Mesothelial cell of epicardium (in vitro differentiated cells): ENCODE data around the gene OTOP3. TPM values are rescaled to one million over a fixed set of nuclear protein-coding genes. Genes with fewer than 3 reads are reported as not detected.
"Not testable (repeated sequence)": the region's sequence is repeated elsewhere in the genome, so short reads cannot be mapped to it uniquely, and the experiment has no call there.

Experiments used
- DNase-seq, 2 experiments: peaks; one replicate each; pipeline ENCODE4 v3.0.0; 2021; ENCODE audit warnings: low spot score in 2 of 2; ENCODE audit not compliant: unreplicated experiment in 2 of 2
- H3K27ac Mint-ChIP-seq: 2 replicates; pipeline ENCODE4 v1.8.0; 2021; ENCODE audit warnings: mixed read lengths
- H3K27me3 Mint-ChIP-seq: 2 replicates; pipeline ENCODE4 v1.8.0; 2021; ENCODE audit warnings: low read depth, mixed read lengths
- H3K36me3 Mint-ChIP-seq: 2 replicates; pipeline ENCODE4 v1.8.0; 2021; ENCODE audit warnings: mixed read lengths
- H3K4me1 Mint-ChIP-seq: 2 replicates; pipeline ENCODE4 v1.8.0; 2021; ENCODE audit warnings: mixed read lengths
- H3K4me3 Mint-ChIP-seq: 2 replicates; pipeline ENCODE4 v1.8.0; 2021; ENCODE audit warnings: mild to moderate bottlenecking, moderate library complexity, mixed read lengths
- H3K9me3 Mint-ChIP-seq: 2 replicates; pipeline ENCODE4 v1.8.0; 2021; ENCODE audit warnings: mixed read lengths
- total RNA-seq: library from RNA; stranded (reverse); gene quantifications from 3 replicates; pipeline ENCODE4 v1.2.1, GENCODE V29; 2021
- TF ChIP-seq, protein P1 (sequence below): fragments of 200-600 bp; sonication (generic); IDR thresholded peaks from one replicate; pipeline ENCODE4 v1.5.0; 2021; ENCODE audit warnings: antibody characterized with exemption; ENCODE audit not compliant: unreplicated experiment

OTOP3 gene
- total RNA-seq, 1 donor from 2014 or later = not detected

DNA sequence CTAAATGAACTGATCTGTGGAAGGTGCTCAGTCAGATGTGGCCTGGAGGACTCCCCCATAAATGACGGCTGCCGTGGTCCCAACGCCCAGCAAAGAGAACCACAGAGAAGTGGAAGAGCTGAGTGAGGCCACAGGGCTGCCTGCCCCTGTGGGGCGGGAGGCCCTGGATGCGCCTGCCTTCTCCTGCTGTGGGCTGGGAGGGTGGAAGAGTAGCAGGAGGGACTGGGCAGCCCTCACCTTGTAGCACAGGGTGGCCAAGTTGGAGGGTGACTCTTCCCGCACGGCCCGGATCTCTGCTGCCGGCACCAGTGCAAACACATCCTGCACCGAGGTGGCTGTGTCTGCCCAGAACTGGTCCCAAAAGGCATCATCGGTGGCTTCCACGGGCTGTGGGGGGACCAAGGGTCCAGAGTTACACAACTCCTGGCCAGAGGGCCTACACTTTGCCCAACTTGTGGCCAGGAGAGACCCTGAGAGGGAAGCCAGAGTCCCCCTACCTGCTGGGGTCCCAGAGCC, 28.6 kb downstream of the OTOP3 start:
- no peak for DNase-seq
- H3K9me3 Mint-ChIP-seq = no peaks in the 10 kb centered on the region
- H3K27ac Mint-ChIP-seq = no peak overlapping the region
- H3K4me1 Mint-ChIP-seq = peaks cover 10% of the 10 kb centered on the region
- no peaks in the 10 kb centered on the region for H3K27me3 Mint-ChIP-seq
- TF ChIP-seq, protein P1, sequence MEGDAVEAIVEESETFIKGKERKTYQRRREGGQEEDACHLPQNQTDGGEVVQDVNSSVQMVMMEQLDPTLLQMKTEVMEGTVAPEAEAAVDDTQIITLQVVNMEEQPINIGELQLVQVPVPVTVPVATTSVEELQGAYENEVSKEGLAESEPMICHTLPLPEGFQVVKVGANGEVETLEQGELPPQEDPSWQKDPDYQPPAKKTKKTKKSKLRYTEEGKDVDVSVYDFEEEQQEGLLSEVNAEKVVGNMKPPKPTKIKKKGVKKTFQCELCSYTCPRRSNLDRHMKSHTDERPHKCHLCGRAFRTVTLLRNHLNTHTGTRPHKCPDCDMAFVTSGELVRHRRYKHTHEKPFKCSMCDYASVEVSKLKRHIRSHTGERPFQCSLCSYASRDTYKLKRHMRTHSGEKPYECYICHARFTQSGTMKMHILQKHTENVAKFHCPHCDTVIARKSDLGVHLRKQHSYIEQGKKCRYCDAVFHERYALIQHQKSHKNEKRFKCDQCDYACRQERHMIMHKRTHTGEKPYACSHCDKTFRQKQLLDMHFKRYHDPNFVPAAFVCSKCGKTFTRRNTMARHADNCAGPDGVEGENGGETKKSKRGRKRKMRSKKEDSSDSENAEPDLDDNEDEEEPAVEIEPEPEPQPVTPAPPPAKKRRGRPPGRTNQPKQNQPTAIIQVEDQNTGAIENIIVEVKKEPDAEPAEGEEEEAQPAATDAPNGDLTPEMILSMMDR = no peak
- no peaks in the 10 kb centered on the region for H3K36me3 Mint-ChIP-seq
- no peak overlapping the region for H3K4me3 Mint-ChIP-seq

DNA sequence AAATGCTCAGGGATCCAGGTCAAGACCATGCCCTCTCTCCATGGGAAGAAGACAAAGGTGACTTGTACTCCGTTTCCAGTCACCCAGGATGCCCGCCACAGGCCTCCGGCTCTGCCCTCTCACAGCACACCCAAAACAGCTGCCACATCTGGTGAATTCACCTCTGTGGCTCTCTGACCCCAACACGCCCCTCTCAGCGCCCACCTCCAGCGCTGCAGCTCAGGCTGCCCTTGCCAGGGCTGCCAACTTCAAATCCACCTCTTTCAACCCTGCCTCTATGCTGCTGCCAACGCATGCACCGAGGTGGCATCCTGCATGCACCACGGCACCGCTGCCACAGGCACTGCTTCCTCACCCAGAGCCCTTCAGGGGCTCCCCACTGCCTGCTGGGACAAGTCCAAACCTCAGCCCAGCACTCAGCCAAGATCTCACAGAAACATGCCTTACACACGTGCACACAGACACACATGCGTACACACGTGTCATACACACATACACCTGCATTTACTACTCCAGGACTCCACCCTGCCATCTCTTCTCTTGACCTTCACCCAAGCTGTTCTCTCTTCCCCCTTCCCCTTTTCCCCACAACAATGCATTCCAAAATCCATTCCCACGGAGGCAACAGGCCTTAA, 29.4 kb downstream of the OTOP3 start:
- Mint-ChIP-seq H3K27ac (no peak overlapping the region), H3K27me3 (peaks cover under 1% of the 10 kb centered on the region)

DNA sequence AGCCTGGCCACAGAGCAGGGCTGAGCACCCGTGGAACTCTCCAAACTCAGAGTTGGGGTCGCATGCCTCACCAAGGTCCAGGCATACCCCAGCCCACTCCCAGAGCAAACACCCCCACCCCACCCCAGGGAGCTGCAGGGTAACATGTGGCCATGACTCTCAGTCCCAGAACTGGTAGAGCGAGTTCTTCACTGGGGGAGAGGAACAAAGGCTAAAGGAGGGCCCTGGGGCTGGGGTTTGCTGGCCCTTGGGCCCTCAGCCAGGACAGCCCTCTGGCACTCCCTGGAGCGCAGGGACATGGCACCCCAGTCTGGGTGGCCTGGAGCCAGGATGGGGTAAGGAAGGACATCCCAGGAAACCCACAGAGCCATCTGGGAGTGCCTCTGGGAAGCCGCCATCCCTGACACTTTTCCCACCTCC, 32.7 kb downstream of the OTOP3 start:
- peak overlapping the region; percentile 64 for H3K27ac Mint-ChIP-seq
- H3K27me3 Mint-ChIP-seq = peaks cover 24% of the 10 kb centered on the region
- H3K4me3 Mint-ChIP-seq = no peak overlapping the region
- TF ChIP-seq, protein P1 = no peak
- H3K4me1 Mint-ChIP-seq = peaks cover 25% of the 10 kb centered on the region
- no peaks in the 10 kb centered on the region for H3K36me3 Mint-ChIP-seq
- DNase-seq = no peak
- no peaks in the 10 kb centered on the region for H3K9me3 Mint-ChIP-seq

More for the DNA sequence above, 29.4 kb downstream of the OTOP3 start:
- TF ChIP-seq, protein P1 = no peak
- no peak overlapping the region for H3K4me3 Mint-ChIP-seq
- H3K36me3 Mint-ChIP-seq = no peaks in the 10 kb centered on the region
- H3K9me3 Mint-ChIP-seq = no peaks in the 10 kb centered on the region
- peaks cover 10% of the 10 kb centered on the region for H3K4me1 Mint-ChIP-seq
- no peak for DNase-seq

DNA sequence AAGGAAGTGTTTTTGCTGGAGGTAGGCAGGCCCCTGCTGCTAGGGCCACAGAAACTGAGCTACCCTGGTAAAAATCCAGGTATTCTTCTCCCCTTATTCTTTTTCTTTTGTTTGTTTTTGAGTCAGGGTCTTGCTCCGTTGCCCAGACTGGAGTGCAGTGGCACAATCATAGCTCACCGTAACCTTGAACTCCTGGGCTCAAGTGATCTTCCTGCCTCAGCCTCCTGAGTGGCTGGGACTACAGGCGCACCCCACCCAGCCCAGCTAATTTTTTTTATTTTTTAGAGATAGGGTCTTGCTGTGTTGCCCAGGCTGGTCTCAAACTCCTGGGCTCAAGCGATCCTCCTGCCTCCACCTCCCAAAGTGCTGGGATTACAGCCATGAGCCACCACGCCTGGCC, 33.8 kb downstream of the OTOP3 start:
- H3K4me1 Mint-ChIP-seq = peaks cover 25% of the 10 kb centered on the region
- not testable (repeated sequence) for H3K36me3 Mint-ChIP-seq, DNase-seq, H3K4me3 Mint-ChIP-seq, H3K9me3 Mint-ChIP-seq
- H3K27ac Mint-ChIP-seq = peak overlapping the region; percentile 39
- H3K27me3 Mint-ChIP-seq = peaks cover 32% of the 10 kb centered on the region

DNA sequence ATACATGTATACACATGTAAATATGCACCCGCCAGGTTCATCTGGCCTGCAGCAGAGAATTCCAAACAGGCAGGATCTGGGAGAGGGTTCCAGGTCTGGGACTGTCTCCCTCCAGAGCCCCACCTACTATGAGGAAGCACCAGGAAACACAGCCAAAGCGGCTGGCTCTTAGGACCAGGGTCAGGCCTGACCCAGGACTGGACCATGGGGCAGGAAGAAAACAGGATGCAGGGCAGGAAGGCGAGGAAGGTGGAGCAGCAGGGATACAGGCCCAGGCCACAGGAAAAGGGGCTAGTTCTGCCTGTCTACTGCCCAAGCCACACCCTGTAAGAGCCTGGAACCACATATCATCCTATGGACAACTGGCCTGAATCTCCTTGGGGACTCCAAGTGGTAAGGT, 34.7 kb downstream of the OTOP3 start:
- peak overlapping the region; percentile 70 for H3K4me3 Mint-ChIP-seq
- no peak overlapping the region for H3K27ac Mint-ChIP-seq
- H3K9me3 Mint-ChIP-seq = no peaks in the 10 kb centered on the region
- DNase-seq = no peak
- peaks cover 28% of the 10 kb centered on the region for H3K4me1 Mint-ChIP-seq
- TF ChIP-seq, protein P1 = no peak
- no peaks in the 10 kb centered on the region for H3K36me3 Mint-ChIP-seq
- H3K27me3 Mint-ChIP-seq = peaks cover 39% of the 10 kb centered on the region

DNA sequence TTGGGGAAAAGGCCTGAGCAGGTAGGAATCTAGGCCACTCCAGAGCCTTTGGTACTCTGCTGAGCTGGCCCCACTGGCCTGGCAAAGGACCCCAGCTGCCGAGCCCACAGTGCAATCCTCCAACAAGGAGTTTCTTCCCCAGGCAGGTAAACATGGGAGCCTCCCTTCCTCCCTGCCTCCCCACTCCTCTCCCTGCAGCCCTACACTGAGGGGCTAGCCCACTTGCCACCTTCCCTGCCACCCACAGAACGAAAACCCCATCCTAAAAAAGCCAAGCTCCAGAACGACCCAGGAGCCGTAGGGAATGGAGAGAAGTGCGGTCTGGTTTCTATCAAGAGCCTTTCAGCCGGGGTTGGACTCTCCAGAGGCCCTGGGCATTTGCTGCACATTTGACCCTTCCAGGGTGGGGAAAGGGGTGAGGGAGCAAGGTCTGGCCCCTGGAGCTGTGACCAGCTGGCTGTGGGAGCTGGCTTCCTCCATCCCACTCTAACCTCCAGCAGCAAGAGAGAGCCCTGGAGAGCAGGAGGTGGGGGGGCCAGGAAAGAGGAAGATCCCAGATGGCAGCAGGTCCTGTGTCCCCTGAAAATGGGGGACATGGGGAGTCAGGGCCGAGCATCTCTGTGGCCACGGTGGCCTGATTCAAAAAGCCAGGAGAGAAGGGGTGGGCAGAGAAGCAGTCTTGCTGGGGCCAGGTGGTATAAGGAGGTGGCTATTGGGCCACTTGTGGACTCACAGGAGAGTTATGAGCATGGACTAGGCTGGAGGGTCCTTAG, 35.6 kb downstream of the OTOP3 start:
- Mint-ChIP-seq H3K4me3 (peak overlapping the region; percentile 70), H3K9me3 (no peaks in the 10 kb centered on the region), H3K27ac (peak overlapping the region; percentile 47), H3K27me3 (peaks cover 44% of the 10 kb centered on the region), H3K36me3 (no peaks in the 10 kb centered on the region), H3K4me1 (peaks cover 28% of the 10 kb centered on the region)
- DNase-seq = no peak
- TF ChIP-seq, protein P1 = no peak
